ENCODE measurements around the gene HELZ2.

DNA sequence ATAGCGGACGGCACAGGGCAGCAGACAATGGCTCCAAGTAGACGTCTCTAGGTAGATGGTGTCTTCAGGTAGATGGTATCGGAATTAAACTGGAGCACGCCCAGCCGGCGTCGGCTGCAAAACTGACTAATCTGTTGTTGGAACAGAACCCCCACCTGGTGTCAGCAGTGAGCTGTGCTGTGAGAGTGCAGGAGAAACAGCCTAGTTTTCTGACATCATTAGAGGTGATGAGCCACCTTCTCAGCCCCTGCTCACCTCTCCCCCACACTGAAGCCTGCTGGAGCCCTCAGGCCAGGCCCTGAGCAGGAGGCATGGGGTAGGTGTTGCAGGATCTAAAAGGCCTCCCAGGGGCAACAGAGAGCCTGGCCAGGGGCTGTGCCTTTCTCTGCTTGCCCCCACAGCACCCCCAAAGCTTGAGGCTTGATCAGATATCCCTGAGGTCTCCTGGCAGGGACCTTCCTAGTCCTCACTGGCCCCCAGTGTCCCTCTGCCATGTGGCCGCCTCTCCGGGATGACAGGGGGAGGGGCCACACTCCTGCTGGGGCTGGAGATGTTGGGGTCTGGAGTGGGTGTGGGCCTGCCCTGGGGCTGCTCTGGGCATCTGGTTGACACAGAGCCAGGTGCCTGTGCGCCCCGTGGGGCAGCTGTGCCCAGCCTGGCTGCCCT, 6.9 kb upstream of the HELZ2 start:
- TF ChIP-seq, protein P1, sequence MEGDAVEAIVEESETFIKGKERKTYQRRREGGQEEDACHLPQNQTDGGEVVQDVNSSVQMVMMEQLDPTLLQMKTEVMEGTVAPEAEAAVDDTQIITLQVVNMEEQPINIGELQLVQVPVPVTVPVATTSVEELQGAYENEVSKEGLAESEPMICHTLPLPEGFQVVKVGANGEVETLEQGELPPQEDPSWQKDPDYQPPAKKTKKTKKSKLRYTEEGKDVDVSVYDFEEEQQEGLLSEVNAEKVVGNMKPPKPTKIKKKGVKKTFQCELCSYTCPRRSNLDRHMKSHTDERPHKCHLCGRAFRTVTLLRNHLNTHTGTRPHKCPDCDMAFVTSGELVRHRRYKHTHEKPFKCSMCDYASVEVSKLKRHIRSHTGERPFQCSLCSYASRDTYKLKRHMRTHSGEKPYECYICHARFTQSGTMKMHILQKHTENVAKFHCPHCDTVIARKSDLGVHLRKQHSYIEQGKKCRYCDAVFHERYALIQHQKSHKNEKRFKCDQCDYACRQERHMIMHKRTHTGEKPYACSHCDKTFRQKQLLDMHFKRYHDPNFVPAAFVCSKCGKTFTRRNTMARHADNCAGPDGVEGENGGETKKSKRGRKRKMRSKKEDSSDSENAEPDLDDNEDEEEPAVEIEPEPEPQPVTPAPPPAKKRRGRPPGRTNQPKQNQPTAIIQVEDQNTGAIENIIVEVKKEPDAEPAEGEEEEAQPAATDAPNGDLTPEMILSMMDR (conservative IDR thresholded peaks at IDR 0.05; ENCODE audit: low read depth, low read length), result peak; percentile 85
- TF ChIP-seq EZH2 (IDR thresholded peaks at IDR 0.05; ENCODE audit: low read length, unreplicated experiment) (no peak), EZH2phosphoT487 (IDR thresholded peaks at IDR 0.05; ENCODE audit: borderline replicate concordance, low read length) (no peak)

Measured in PC-3 (cell line).